ENCODE measurements around the gene CCDC9. TPM values are rescaled to one million over a fixed set of nuclear protein-coding genes. Genes with fewer than 3 reads are reported as not detected.
A peak's percentile ranks its signal among the peaks of the same experiment; 100 is the strongest.
"Not testable (repeated sequence)": the region's sequence is repeated elsewhere in the genome, so short reads cannot be mapped to it uniquely, and the experiment has no call there.

The CCDC9 gene
- total RNA-seq, 5 donors from 2014 or later (not counting 1 experiment from before 2014, with no cell fraction given): 40.4 to 57.2 (median 49.7) TPM

- Histone ChIP-seq H3K9me3 (no peaks in the 10 kb centered on the region), H3K4me1 (ENCODE audit: control insufficient read depth in 1 of 2, extremely low read depth in 1 of 2, insufficient read depth in 2 of 2, low read length in 2 of 2) (peaks cover 0 to 26% of the 10 kb centered on the region in 2 experiments), H3K4me3 (ENCODE audit: control insufficient read depth in 1 of 2, extremely low read depth in 1 of 2, low read length in 1 of 2) (no peak overlapping the region), H3K36me3 (ENCODE audit: control insufficient read depth in 2 of 2, extremely low read depth in 1 of 2, insufficient read depth in 1 of 2, low read length in 1 of 2) (peaks cover 5 to 6% of the 10 kb centered on the region in 2 donors), H3K27me3 (replicated peaks in 1 of 2; ENCODE audit: control insufficient read depth in 2 of 2, extremely low read depth in 1 of 2, insufficient read depth in 2 of 2, low read length in 1 of 2) (no peaks in the 10 kb centered on the region), H3K27ac (ENCODE audit: low read length) (no peak overlapping the region)
- no peaks in the 10 kb centered on the region for H3K27me3 Mint-ChIP-seq
- H3K27ac Mint-ChIP-seq: peak overlapping the region; percentile 48 to 52
- DNase-seq: no peak
- peak overlapping the region; percentile 69 to 96 (median 79) for H3K4me3 Mint-ChIP-seq
- POLR2A ChIA-PET: interaction anchor here in 1 of 2 donors (0.6 kb wide), 1 partner anchor 9 kb away, joined by 3 read pairs; no protein-coding TSS in a partner anchor
- ATAC-seq (replicated peaks in 1 of 4): no peak
- H3K4me1 Mint-ChIP-seq: peaks cover 18 to 21% (median 19%) of the 10 kb centered on the region in 3 donors
- 93% methylated on average over 11 of the region's 13 CpGs for WGBS (ENCODE audit: insufficient coverage)
- CTCF ChIA-PET: interaction anchor here (0.5 to 1.5 kb wide), 6 partner anchors 14 to 1605 kb away, joined by 3 to 5 read pairs (median 4); partner anchors contain the start of genes CCDC9 (in 1 of the 2) and DHX34 (in 1 of the 2)
- H3K9me3 Mint-ChIP-seq: no peaks in the 10 kb centered on the region
- no peaks in the 10 kb centered on the region for H3K36me3 Mint-ChIP-seq
These were observed 19.6 kb downstream of the CCDC9 start for GRCh38 chr19:47275791-47276461.

GRCh38 chr19:47276513-47276912 is 20.2 kb downstream of the CCDC9 start:
- DNase-seq; H3K9me3 Mint-ChIP-seq; H3K27me3 ChIP-seq (replicated peaks in 1 of 2; ENCODE audit: control insufficient read depth in 2 of 2, extremely low read depth in 1 of 2, insufficient read depth in 2 of 2, low read length in 1 of 2); H3K4me3 ChIP-seq (ENCODE audit: control insufficient read depth in 1 of 2, extremely low read depth in 1 of 2, low read length in 1 of 2); H3K27ac Mint-ChIP-seq; H3K36me3 ChIP-seq (ENCODE audit: control insufficient read depth in 2 of 2, extremely low read depth in 1 of 2, insufficient read depth in 1 of 2, low read length in 1 of 2); H3K36me3 Mint-ChIP-seq; ATAC-seq (replicated peaks in 1 of 4); H3K27me3 Mint-ChIP-seq; H3K9me3 ChIP-seq; H3K27ac ChIP-seq (ENCODE audit: low read length): not testable (repeated sequence)
- H3K4me1 ChIP-seq (ENCODE audit: control insufficient read depth in 1 of 2, extremely low read depth in 1 of 2, insufficient read depth in 2 of 2, low read length in 2 of 2): peaks cover 0 to 26% of the 10 kb centered on the region in 2 experiments
- ChIA-PET POLR2A (interaction anchor here in 1 of 2 donors (0.6 kb wide), 1 partner anchor 8 kb away, joined by 3 read pairs; no protein-coding TSS in a partner anchor), CTCF (interaction anchor here (0.5 to 1.1 kb wide), 3 partner anchors 20 to 217 kb away, joined by 3 to 5 read pairs (median 4); partner anchors contain the start of genes CCDC9 (in 1 of the 2) and DHX34 (in 1 of the 2))
- Mint-ChIP-seq H3K4me1 (peaks cover 18 to 21% (median 19%) of the 10 kb centered on the region in 3 donors), H3K4me3 (peak overlapping the region in 1 of 3 donors; percentile 96)
- no CpG with 5 or more reads among the region's 3 CpGs for WGBS (ENCODE audit: insufficient coverage)

GRCh38 chr19:47280183-47280797 is 24.0 kb downstream of the CCDC9 start:
- DNase-seq: peak in 23 of 35 experiments; percentile 22 to 67 (median 46)
- no peak overlapping the region for H3K27ac ChIP-seq (ENCODE audit: low read length)
- Mint-ChIP-seq H3K9me3 (no peaks in the 10 kb centered on the region), H3K4me3 (no peak overlapping the region), H3K27ac (no peak overlapping the region), H3K36me3 (no peaks in the 10 kb centered on the region), H3K4me1 (peaks cover 8 to 22% (median 15%) of the 10 kb centered on the region in 3 donors), H3K27me3 (no peaks in the 10 kb centered on the region)
- 77% methylated on average over 8 of the region's 13 CpGs for WGBS (ENCODE audit: insufficient coverage)
- H3K4me1 ChIP-seq (ENCODE audit: control insufficient read depth in 1 of 2, extremely low read depth in 1 of 2, insufficient read depth in 2 of 2, low read length in 2 of 2): peaks cover 0 to 10% of the 10 kb centered on the region in 2 experiments
- H3K9me3 ChIP-seq: no peaks in the 10 kb centered on the region
- peak; percentile 48 to 69 (median 58) for ATAC-seq (replicated peaks in 1 of 4)
- H3K4me3 ChIP-seq (ENCODE audit: control insufficient read depth in 1 of 2, extremely low read depth in 1 of 2, low read length in 1 of 2): no peak overlapping the region
- ChIA-PET POLR2A (interaction anchor here in 1 of 2 donors (0.6 kb wide), 1 partner anchor 132 kb away, joined by 4 read pairs; no protein-coding TSS in a partner anchor), CTCF (interaction anchor here (0.7 kb wide), 2 partner anchors 13 to 304 kb away, joined by 3 read pairs; no protein-coding TSS in a partner anchor)
- H3K36me3 ChIP-seq (ENCODE audit: control insufficient read depth in 2 of 2, extremely low read depth in 1 of 2, insufficient read depth in 1 of 2, low read length in 1 of 2): no peaks in the 10 kb centered on the region
- H3K27me3 ChIP-seq (replicated peaks in 1 of 2; ENCODE audit: control insufficient read depth in 2 of 2, extremely low read depth in 1 of 2, insufficient read depth in 2 of 2, low read length in 1 of 2): no peaks in the 10 kb centered on the region

- WGBS (ENCODE audit: insufficient coverage): 70% methylated on average over 5 of the region's 10 CpGs
- DNase-seq: no peak
- no peak overlapping the region for H3K27ac Mint-ChIP-seq
- H3K36me3 Mint-ChIP-seq: no peaks in the 10 kb centered on the region
- no peaks in the 10 kb centered on the region for H3K27me3 ChIP-seq (replicated peaks in 1 of 2; ENCODE audit: control insufficient read depth in 2 of 2, extremely low read depth in 1 of 2, insufficient read depth in 2 of 2, low read length in 1 of 2)
- H3K9me3 ChIP-seq: no peaks in the 10 kb centered on the region
- ChIA-PET POLR2A (no interaction called here), CTCF (interaction anchor here (0.6 to 1.9 kb wide), 3 partner anchors 108 to 261 kb away, joined by 4 to 6 read pairs (median 5); no protein-coding TSS in a partner anchor)
- H3K27me3 Mint-ChIP-seq: no peaks in the 10 kb centered on the region
- H3K4me1 ChIP-seq (ENCODE audit: control insufficient read depth in 1 of 2, extremely low read depth in 1 of 2, insufficient read depth in 2 of 2, low read length in 2 of 2): no peaks in the 10 kb centered on the region
- no peaks in the 10 kb centered on the region for H3K36me3 ChIP-seq (ENCODE audit: control insufficient read depth in 2 of 2, extremely low read depth in 1 of 2, insufficient read depth in 1 of 2, low read length in 1 of 2)
- no peaks in the 10 kb centered on the region for H3K9me3 Mint-ChIP-seq
- H3K4me3 ChIP-seq (ENCODE audit: control insufficient read depth in 1 of 2, extremely low read depth in 1 of 2, low read length in 1 of 2): no peak overlapping the region
- peaks cover 4 to 14% (median 10%) of the 10 kb centered on the region in 3 donors for H3K4me1 Mint-ChIP-seq
- H3K4me3 Mint-ChIP-seq: no peak overlapping the region
- no peak for ATAC-seq (replicated peaks in 1 of 4)
- no peak overlapping the region for H3K27ac ChIP-seq (ENCODE audit: low read length)
These were observed 27.2 kb downstream of the CCDC9 start for GRCh38 chr19:47283405-47284059.

- H3K27ac Mint-ChIP-seq: no peak overlapping the region
- no peaks in the 10 kb centered on the region for H3K9me3 ChIP-seq
- no peaks in the 10 kb centered on the region for H3K36me3 ChIP-seq (ENCODE audit: control insufficient read depth in 2 of 2, extremely low read depth in 1 of 2, insufficient read depth in 1 of 2, low read length in 1 of 2)
- H3K9me3 Mint-ChIP-seq: no peaks in the 10 kb centered on the region
- no peaks in the 10 kb centered on the region for H3K4me1 ChIP-seq (ENCODE audit: control insufficient read depth in 1 of 2, extremely low read depth in 1 of 2, insufficient read depth in 2 of 2, low read length in 2 of 2)
- 33% methylated on average over 1 of the region's 9 CpGs for WGBS (ENCODE audit: insufficient coverage)
- CTCF ChIA-PET: interaction anchor here in 1 of 2 donors (0.6 to 0.8 kb wide), 4 partner anchors 9 to 395 kb away, joined by 3 to 4 read pairs (median 4); no protein-coding TSS in a partner anchor
- no peaks in the 10 kb centered on the region for H3K27me3 Mint-ChIP-seq
- POLR2A ChIA-PET: interaction anchor here in 1 of 2 donors (0.6 kb wide), 1 partner anchor 8 kb away, joined by 3 read pairs; no protein-coding TSS in a partner anchor
- no peaks in the 10 kb centered on the region for H3K27me3 ChIP-seq (replicated peaks in 1 of 2; ENCODE audit: control insufficient read depth in 2 of 2, extremely low read depth in 1 of 2, insufficient read depth in 2 of 2, low read length in 1 of 2)
- H3K36me3 Mint-ChIP-seq: no peaks in the 10 kb centered on the region
- ATAC-seq (replicated peaks in 1 of 4) (peak in 1 of 4 experiments; percentile 58), DNase-seq (peak in 16 of 35 experiments; percentile 9 to 84 (median 36))
- no peak overlapping the region for H3K4me3 Mint-ChIP-seq
- H3K4me3 ChIP-seq (ENCODE audit: control insufficient read depth in 1 of 2, extremely low read depth in 1 of 2, low read length in 1 of 2): no peak overlapping the region
- no peak overlapping the region for H3K27ac ChIP-seq (ENCODE audit: low read length)
- H3K4me1 Mint-ChIP-seq: peaks cover 6 to 14% (median 14%) of the 10 kb centered on the region in 3 donors
These were observed 28.1 kb downstream of the CCDC9 start for GRCh38 chr19:47284324-47284899.
